GM12801 (cell line): ENCODE data around the gene TAOK3.

Experiments
- CTCF ChIP-seq: IDR thresholded peaks from one replicate; pipeline ENCODE4 v1.5.1; 2011; ENCODE audit warnings: control low read depth; ENCODE audit not compliant: insufficient read length; ENCODE audit errors: extremely low read depth

The TAOK3 gene

GRCh38 chr12:118160536-118160935, 212.2 kb downstream of the TAOK3 start:
- TF ChIP-seq CTCF = no peak

- no peak for TF ChIP-seq CTCF
These were observed 221.0 kb downstream of the TAOK3 start for GRCh38 chr12:118151755-118152154.

- no peak for TF ChIP-seq CTCF
These were observed 222.1 kb downstream of the TAOK3 start for GRCh38 chr12:118150625-118151024.

GRCh38 chr12:118148287-118148686, 224.4 kb downstream of the TAOK3 start:
- TF ChIP-seq CTCF = no peak

GRCh38 chr12:118145798-118146156, 226.9 kb downstream of the TAOK3 start:
- no peak for TF ChIP-seq CTCF

GRCh38 chr12:118145113-118145797, 227.5 kb downstream of the TAOK3 start:
- TF ChIP-seq CTCF = no peak

- TF ChIP-seq CTCF = no peak
These were observed 228.2 kb downstream of the TAOK3 start for GRCh38 chr12:118144499-118144898.
